Neural progenitor cell (in vitro differentiated cells): ENCODE results near the gene PPIB. TPM values are rescaled to one million over a fixed set of nuclear protein-coding genes. Genes with fewer than 3 reads are reported as not detected.

ENCODE experiments used
- DNase-seq: peaks from one replicate; pipeline ENCODE4 v3.0.0-alpha.2; 2016; ENCODE audit warnings: low spot score
- H2AFZ ChIP-seq: fragments of 200-600 bp; sonication (generic); replicated peaks from 2 replicates; pipeline ENCODE4 v1.6.1; 2016; ENCODE audit warnings: antibody characterized with exemption
- H3F3A ChIP-seq: fragments of 200-600 bp; sonication (generic); 2 replicates; pipeline ENCODE4 v1.6.1; 2016; ENCODE audit warnings: antibody characterized with exemption, low read depth
- H3K27ac ChIP-seq: fragments of 200-600 bp; sonication (generic); 2 replicates; pipeline ENCODE4 v1.5.1; 2016; ENCODE audit warnings: mild to moderate bottlenecking
- H3K27me3 ChIP-seq: fragments of 200-600 bp; sonication (generic); 2 replicates; pipeline ENCODE4 v1.6.1; 2016; ENCODE audit warnings: mild to moderate bottlenecking, moderate library complexity
- H3K36me3 ChIP-seq: fragments of 200-600 bp; sonication (generic); 2 replicates; pipeline ENCODE4 v1.5.1; 2016
- H3K4me1 ChIP-seq: fragments of 200-600 bp; sonication (generic); 2 replicates; pipeline ENCODE4 v1.6.1; 2016; ENCODE audit warnings: mixed run types
- H3K4me2 ChIP-seq: fragments of 200-600 bp; sonication (generic); 2 replicates; pipeline ENCODE4 v1.6.1; 2016
- H3K4me3 ChIP-seq: fragments of 200-600 bp; sonication (generic); 2 replicates; pipeline ENCODE4 v1.5.1; 2016
- H3K79me2 ChIP-seq: fragments of 200-600 bp; sonication (generic); 2 replicates; pipeline ENCODE4 v1.6.1; 2016; ENCODE audit warnings: low read depth
- H3K9ac ChIP-seq: fragments of 200-600 bp; sonication (generic); 2 replicates; pipeline ENCODE4 v1.6.1; 2016
- H3K9me3 ChIP-seq: fragments of 200-600 bp; sonication (generic); 2 replicates; pipeline ENCODE4 v1.5.1; 2016; ENCODE audit warnings: low read depth
- H4K20me1 ChIP-seq: fragments of 200-600 bp; sonication (generic); 2 replicates; pipeline ENCODE4 v1.6.1; 2016; ENCODE audit warnings: low read depth
- H3K27ac Mint-ChIP-seq: 3 replicates; pipeline ENCODE4 v1.8.0; 2021; ENCODE audit warnings: mixed read lengths
- H3K27me3 Mint-ChIP-seq: 2 replicates; pipeline ENCODE4 v1.8.0; 2022; ENCODE audit warnings: low read depth, mild to moderate bottlenecking, inconsistent platforms, moderate library complexity, mixed read lengths; ENCODE audit not compliant: insufficient read depth
- H3K36me3 Mint-ChIP-seq: 3 replicates; pipeline ENCODE4 v1.8.0; 2021; ENCODE audit warnings: mixed read lengths
- H3K4me1 Mint-ChIP-seq: 3 replicates; pipeline ENCODE4 v1.8.0; 2021; ENCODE audit warnings: mixed read lengths
- H3K4me3 Mint-ChIP-seq: 3 replicates; pipeline ENCODE4 v1.8.0; 2021; ENCODE audit warnings: mild to moderate bottlenecking, moderate library complexity, mixed read lengths
- H3K9me3 Mint-ChIP-seq: 3 replicates; pipeline ENCODE4 v1.8.0; 2020; ENCODE audit warnings: mixed read lengths
- EZH2 ChIP-seq: fragments of 200-600 bp; sonication (generic); IDR thresholded peaks from 2 replicates; pipeline ENCODE4 v1.6.1; 2017; ENCODE audit warnings: antibody characterized with exemption, mild to moderate bottlenecking, moderate library complexity
- EZH2phosphoT487 ChIP-seq: fragments of 200-600 bp; sonication (generic); IDR thresholded peaks from 2 replicates; pipeline ENCODE4 v1.6.1; 2017; ENCODE audit warnings: antibody characterized with exemption
- total RNA-seq: library from RNA; depleted of rRNA; stranded (reverse); fragments of >200 nt; gene quantifications from 2 replicates; pipeline ENCODE4 v1.2.3, GENCODE V29; 2015; ENCODE audit warnings: low replicate concordance
- TF ChIP-seq, protein P1 (sequence below): fragments of 200-600 bp; sonication (generic); IDR thresholded peaks from 2 replicates; pipeline ENCODE4 v1.5.1; 2017; ENCODE audit warnings: antibody characterized with exemption, mild to moderate bottlenecking

The PPIB gene
- total RNA-seq, 1 donor from 2014 or later: 109 TPM

DNA sequence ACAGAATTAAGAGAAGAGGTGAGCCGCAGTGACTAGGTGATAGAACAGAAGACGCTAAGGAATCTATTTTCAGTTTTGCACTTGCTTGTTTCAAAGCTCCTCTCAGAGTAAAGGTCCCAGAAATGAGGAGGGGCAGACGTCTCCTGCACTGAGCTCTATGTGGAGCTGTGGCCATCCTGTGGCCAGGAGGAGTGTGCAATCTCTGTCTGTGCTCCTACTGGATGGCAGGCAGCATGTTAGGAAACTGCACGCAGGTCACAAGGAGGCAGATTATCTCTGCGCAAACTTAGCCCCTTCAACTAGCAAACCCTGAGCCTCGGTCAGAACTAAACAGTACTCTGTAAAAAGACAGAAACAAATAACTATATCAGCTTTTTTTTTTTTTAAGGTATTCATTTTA lies 31.1 kb upstream of the PPIB start:
- H3K79me2 ChIP-seq: no peaks in the 10 kb centered on the region
- Mint-ChIP-seq H3K4me3 (no peak overlapping the region), H3K9me3 (no peaks in the 10 kb centered on the region), H3K27ac (no peak overlapping the region), H3K4me1 (peaks cover 10% of the 10 kb centered on the region), H3K36me3 (peaks cover 3% of the 10 kb centered on the region), H3K27me3 (no peaks in the 10 kb centered on the region)
- H3F3A ChIP-seq: peaks cover 19% of the 10 kb centered on the region
- peaks cover 18% of the 10 kb centered on the region for H3K4me1 ChIP-seq
- no peak overlapping the region for H3K4me3 ChIP-seq
- no peak overlapping the region for H3K27ac ChIP-seq
- no peak overlapping the region for H2AFZ ChIP-seq
- no peak overlapping the region for H3K4me2 ChIP-seq
- TF ChIP-seq EZH2 (no peak), EZH2phosphoT487 (no peak)
- TF ChIP-seq, protein P1, sequence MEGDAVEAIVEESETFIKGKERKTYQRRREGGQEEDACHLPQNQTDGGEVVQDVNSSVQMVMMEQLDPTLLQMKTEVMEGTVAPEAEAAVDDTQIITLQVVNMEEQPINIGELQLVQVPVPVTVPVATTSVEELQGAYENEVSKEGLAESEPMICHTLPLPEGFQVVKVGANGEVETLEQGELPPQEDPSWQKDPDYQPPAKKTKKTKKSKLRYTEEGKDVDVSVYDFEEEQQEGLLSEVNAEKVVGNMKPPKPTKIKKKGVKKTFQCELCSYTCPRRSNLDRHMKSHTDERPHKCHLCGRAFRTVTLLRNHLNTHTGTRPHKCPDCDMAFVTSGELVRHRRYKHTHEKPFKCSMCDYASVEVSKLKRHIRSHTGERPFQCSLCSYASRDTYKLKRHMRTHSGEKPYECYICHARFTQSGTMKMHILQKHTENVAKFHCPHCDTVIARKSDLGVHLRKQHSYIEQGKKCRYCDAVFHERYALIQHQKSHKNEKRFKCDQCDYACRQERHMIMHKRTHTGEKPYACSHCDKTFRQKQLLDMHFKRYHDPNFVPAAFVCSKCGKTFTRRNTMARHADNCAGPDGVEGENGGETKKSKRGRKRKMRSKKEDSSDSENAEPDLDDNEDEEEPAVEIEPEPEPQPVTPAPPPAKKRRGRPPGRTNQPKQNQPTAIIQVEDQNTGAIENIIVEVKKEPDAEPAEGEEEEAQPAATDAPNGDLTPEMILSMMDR: no peak
- no peak overlapping the region for H3K9ac ChIP-seq
- peak; percentile 29 for DNase-seq
- peaks cover 3% of the 10 kb centered on the region for H4K20me1 ChIP-seq
- no peaks in the 10 kb centered on the region for H3K27me3 ChIP-seq
- H3K9me3 ChIP-seq: no peaks in the 10 kb centered on the region
- H3K36me3 ChIP-seq: no peaks in the 10 kb centered on the region

DNA sequence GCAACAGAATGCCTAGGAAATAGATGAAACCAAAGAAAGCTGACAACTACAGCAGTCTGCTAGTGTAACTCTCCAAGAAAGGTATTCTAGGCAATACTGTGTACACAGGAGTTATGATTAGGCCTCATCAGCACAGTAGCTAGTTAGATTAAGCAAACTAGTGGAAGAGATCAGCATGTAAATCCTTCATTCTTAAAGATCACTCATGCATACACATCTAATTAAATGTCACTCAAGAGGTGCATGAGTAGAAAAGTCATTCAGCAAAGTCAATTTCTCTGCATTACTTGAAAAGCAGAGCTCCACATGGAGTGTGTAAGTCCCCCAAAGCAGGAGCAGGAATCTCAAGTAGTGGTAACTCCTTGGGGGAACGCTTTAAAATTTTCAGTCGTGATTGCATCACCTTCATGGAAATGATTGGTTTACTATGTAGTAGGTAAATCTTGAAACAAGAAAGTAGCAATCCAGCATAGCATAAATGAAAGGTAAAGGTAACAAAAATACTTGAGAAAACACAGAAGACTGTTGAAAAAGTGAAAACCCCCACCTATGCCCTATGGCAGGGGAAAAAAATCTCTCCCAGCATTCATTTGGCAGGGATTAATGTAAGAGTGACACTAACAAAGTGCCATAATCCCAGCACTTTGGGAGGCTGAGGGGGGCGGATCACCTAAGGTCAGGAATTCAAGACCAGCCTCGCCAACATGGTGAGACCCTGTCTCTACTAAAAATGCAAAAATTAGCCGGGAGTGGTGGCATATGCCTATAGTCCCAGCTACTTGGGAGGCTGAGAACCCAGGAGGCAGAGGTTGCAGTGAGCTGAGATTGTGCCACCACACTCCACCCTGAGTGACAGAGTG lies 29.4 kb upstream of the PPIB start:
- Mint-ChIP-seq H3K27ac (no peak overlapping the region), H3K4me3 (no peak overlapping the region)
- H4K20me1 ChIP-seq: peaks cover 3% of the 10 kb centered on the region

DNA sequence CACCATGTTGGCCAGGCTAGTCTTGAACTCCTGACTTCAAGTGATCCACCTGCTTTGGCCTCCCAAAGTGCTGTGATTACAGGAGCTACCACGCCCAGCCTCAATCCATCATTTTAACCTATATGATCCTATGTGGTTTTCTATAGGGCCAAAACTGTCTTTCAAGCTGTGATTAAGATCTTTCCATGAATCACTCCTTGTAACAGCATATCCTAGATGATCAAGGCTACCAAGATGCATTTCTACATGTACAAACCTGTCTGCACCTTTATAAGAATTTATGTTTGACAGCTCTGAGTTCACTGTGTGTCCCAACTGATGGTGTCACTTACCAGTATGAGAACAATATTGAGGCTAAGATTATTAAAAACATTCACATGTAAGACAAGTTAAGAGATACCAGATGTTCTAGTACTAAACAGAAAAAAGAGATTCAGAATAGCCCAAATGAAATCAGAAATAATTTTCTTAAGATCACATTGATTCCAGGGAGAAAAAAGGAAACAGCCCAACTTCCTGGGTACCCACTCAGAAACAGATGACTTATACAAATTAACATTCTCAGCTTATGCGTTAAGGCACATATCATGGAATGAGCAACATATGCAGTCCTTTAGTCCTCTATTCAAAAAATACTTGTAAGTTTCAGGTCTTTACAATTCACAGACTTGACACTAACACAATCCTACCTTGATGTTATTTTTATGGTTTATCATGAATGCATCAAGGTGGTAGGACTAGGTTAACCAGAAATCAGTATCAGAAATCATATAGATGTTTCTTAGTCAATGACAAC lies 24.8 kb upstream of the PPIB start:
- Mint-ChIP-seq H3K27ac (no peak overlapping the region), H3K4me3 (no peak overlapping the region), H3K9me3 (no peaks in the 10 kb centered on the region), H3K27me3 (no peaks in the 10 kb centered on the region), H3K4me1 (peaks cover 8% of the 10 kb centered on the region), H3K36me3 (peaks cover 6% of the 10 kb centered on the region)
- Histone ChIP-seq H3K27me3 (no peaks in the 10 kb centered on the region), H3K27ac (no peak overlapping the region), H3K4me2 (no peak overlapping the region), H3K36me3 (no peaks in the 10 kb centered on the region), H3F3A (peaks cover 12% of the 10 kb centered on the region), H2AFZ (no peak overlapping the region), H3K4me1 (peaks cover 14% of the 10 kb centered on the region), H3K4me3 (no peak overlapping the region), H4K20me1 (peaks cover 3% of the 10 kb centered on the region), H3K9me3 (no peaks in the 10 kb centered on the region), H3K79me2 (no peaks in the 10 kb centered on the region), H3K9ac (no peak overlapping the region)
- TF ChIP-seq, protein P1: no peak
- TF ChIP-seq EZH2: no peak
- TF ChIP-seq EZH2phosphoT487: no peak
- DNase-seq: no peak

More for the DNA sequence above, 29.4 kb upstream of the PPIB start:
- peaks cover 10% of the 10 kb centered on the region for H3K36me3 Mint-ChIP-seq
- peaks cover 10% of the 10 kb centered on the region for H3K4me1 Mint-ChIP-seq
- Histone ChIP-seq H3K4me2 (peak overlapping the region; percentile 61), H3K4me1 (peaks cover 18% of the 10 kb centered on the region), H2AFZ (no peak overlapping the region), H3K4me3 (no peak overlapping the region), H3K27me3 (no peaks in the 10 kb centered on the region), H3K27ac (peak overlapping the region; percentile 67), H3K36me3 (no peaks in the 10 kb centered on the region), H3F3A (peaks cover 19% of the 10 kb centered on the region), H3K9me3 (no peaks in the 10 kb centered on the region), H3K9ac (no peak overlapping the region), H3K79me2 (no peaks in the 10 kb centered on the region)
- DNase-seq: peak; percentile 72
- no peaks in the 10 kb centered on the region for H3K27me3 Mint-ChIP-seq
- TF ChIP-seq, protein P1: no peak
- TF ChIP-seq EZH2phosphoT487 (no peak), EZH2 (no peak)
- H3K9me3 Mint-ChIP-seq: no peaks in the 10 kb centered on the region
